ENCODE data around the gene PCBD1.

Gene PCBD1

DNA sequence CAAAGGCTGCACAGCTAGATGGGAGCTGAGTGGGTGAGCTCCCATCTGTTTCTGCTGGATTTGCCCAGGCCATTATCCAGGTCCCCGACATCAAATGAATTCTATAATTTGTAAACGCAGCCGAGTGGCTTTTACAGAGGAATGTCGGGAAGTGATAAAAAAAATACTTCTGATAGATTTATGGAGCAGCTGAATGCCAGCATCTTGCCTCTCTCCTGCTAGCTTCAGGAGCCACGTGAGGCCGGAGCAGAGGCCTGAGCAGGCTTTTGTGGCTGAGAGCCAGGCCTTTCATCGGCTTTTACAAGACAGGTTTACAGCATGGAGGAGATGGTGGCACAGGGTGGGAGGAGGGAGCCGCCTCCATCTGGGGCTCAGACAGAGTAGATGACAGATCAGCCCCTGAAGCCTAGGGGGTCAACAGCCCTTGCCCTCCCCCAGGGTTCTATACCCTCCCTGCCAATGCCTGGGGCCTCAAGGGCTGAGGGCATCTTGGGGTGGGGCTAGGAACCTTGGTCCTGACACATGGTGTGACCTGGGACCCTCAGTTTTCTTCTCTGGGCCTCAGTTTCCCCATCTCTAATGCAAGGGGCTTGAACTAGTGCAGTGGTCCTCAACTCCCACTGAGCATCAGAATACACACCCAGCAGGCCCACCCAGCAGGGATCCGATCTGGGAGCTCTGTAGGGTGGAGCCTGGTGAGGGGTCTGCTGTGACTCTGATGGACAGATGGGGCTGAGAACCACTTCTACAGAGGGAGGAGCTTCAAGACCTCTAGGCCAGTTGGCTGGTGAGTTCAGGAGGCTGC lies 44.2 kb upstream of the PCBD1 start:
- DNase-seq (ENCODE audit: insufficient read length, low spot score), result no peak
- TF ChIP-seq, protein P1, sequence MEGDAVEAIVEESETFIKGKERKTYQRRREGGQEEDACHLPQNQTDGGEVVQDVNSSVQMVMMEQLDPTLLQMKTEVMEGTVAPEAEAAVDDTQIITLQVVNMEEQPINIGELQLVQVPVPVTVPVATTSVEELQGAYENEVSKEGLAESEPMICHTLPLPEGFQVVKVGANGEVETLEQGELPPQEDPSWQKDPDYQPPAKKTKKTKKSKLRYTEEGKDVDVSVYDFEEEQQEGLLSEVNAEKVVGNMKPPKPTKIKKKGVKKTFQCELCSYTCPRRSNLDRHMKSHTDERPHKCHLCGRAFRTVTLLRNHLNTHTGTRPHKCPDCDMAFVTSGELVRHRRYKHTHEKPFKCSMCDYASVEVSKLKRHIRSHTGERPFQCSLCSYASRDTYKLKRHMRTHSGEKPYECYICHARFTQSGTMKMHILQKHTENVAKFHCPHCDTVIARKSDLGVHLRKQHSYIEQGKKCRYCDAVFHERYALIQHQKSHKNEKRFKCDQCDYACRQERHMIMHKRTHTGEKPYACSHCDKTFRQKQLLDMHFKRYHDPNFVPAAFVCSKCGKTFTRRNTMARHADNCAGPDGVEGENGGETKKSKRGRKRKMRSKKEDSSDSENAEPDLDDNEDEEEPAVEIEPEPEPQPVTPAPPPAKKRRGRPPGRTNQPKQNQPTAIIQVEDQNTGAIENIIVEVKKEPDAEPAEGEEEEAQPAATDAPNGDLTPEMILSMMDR (IDR thresholded peaks at IDR 0.05; ENCODE audit: insufficient read depth, missing control alignments), result no peak
- FAIRE-seq, result no peak

DNA sequence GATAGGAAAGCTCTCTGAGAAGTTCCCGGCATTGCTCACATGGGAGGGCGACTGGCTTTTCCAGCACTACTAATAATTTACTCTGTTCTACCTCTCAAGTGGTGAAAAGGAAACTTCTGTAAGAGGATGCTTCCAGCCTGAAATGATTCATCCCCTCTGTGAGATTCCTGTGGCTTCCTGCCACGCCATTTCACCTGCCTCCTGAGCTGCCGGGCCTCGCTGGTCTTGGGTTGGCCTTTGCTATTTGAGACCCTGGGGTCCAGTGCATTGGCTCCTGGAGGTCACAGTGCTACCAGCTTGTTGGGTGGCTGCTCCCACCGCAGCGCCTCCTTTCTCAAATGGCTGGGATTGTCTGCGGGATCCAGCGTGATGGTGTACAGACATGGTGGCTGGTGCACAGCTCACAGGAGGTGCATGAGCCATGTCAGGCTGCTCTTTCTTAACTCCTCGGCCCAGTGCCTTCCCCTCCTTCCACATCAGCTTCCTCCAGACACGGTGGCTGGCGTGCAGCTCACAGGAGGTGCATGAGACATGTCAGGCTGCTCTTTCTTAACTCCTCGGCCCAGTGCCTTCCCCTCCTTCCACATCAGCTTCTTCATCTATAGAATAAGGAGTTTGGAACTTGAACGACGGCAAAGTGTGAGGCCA lies 42.9 kb upstream of the PCBD1 start:
- no peak for DNase-seq (ENCODE audit: insufficient read length, low spot score)

DNA sequence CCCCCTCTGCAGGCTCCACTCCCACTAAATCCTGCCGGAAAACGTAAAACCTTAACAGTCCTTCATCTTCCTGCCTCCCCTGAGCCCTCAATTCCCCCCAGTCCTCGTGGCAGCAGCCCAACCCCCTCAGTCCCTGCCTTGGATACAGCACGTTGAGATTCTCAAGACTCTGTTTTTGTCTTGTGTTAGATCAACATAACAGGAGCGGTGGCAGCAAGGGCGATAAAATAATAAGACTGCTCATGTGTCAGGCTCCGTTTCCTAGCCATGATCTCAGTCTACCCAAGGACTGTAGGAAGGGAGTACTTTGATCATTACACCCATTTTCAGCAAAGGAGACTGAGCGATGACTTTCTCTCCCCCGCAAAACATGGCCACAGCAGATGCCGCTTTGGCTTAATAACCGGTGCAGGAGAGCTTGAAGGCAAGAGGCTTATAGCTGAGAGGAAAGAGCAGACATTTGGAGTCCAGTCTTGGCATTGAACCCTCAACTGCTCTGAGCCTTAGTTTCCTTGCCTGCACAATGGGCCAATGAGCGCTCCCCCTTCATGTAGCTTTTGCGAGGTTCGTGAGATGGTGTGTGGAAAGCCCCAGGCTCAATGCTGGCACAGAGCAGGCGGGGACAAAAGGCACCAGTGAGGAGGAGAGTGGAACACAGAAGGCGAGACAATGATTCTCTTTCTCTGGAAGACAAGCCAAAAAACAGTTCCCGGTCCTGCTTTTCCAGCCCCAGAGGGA lies 42.1 kb upstream of the PCBD1 start:
- TF ChIP-seq, protein P1 (IDR thresholded peaks at IDR 0.05; ENCODE audit: insufficient read depth, missing control alignments), result no peak

More for the DNA sequence above, 42.9 kb upstream of the PCBD1 start:
- TF ChIP-seq, protein P1 (IDR thresholded peaks at IDR 0.05; ENCODE audit: insufficient read depth, missing control alignments), result no peak
- no peak for FAIRE-seq

DNA sequence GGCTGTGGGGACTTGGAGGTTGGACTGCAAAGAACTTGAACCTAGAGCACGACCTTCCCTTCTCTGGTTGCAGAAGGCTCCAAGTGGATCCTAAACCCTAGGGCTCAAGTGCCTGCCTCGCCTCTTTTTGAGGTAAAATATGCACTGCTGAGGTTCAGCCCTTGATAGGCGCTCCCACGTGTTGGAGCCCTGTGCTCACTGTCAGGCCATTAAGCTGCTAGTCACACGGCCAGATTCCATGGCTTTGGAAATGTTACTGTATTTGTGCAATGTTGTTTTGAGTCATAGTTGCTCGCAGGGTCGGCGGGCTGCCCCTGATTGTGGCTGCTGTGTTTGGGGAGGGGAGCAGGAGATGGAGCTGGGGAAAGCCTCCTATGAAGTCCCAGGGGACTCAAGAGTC lies 39.8 kb upstream of the PCBD1 start:
- no peak for DNase-seq (ENCODE audit: insufficient read length, low spot score)
- no peak for FAIRE-seq
- TF ChIP-seq, protein P1 (IDR thresholded peaks at IDR 0.05; ENCODE audit: insufficient read depth, missing control alignments), result no peak

More for the DNA sequence above, 42.1 kb upstream of the PCBD1 start:
- DNase-seq (ENCODE audit: insufficient read length, low spot score), result no peak
- FAIRE-seq, result no peak

DNA sequence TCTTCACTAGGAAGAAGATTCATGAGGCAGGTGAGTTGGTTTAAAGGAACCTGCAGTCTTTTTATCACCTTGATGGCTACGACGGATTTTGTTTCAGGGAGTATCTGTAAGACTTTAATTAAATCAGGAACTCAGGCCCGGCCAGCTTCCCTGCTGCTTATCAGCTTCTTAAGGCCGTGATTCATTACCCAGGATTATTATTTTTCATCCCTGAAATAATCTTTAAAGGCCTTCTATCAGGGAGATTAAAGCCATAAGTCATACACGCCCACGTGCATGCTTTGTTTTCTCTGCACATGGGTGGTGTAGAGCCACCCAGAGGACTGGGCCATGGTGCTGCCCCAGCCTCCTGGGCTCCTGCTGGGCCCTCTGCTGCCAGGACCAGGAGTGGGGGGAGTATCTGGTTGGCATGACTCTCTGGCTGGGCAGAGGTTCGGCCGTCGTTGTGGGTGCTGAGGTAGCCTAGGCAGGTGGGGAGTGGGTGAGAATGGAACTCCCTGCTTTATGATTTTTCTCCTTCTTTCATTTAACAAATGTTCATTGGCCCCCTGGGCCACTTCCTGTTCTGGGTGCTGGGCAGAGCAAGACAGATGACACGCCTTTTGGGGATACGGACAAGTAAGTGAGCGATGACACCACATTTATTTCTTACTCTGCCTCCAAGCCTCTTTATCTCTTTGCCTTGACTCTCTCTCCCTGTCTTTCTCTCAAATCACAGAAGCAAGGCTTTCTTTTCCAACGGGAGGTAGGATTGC lies 39.0 kb upstream of the PCBD1 start:
- DNase-seq (ENCODE audit: insufficient read length, low spot score) (peak; percentile 94), FAIRE-seq (peak; percentile 93)
- TF ChIP-seq, protein P1 (IDR thresholded peaks at IDR 0.05; ENCODE audit: insufficient read depth, missing control alignments), result peak; percentile 1

DNA sequence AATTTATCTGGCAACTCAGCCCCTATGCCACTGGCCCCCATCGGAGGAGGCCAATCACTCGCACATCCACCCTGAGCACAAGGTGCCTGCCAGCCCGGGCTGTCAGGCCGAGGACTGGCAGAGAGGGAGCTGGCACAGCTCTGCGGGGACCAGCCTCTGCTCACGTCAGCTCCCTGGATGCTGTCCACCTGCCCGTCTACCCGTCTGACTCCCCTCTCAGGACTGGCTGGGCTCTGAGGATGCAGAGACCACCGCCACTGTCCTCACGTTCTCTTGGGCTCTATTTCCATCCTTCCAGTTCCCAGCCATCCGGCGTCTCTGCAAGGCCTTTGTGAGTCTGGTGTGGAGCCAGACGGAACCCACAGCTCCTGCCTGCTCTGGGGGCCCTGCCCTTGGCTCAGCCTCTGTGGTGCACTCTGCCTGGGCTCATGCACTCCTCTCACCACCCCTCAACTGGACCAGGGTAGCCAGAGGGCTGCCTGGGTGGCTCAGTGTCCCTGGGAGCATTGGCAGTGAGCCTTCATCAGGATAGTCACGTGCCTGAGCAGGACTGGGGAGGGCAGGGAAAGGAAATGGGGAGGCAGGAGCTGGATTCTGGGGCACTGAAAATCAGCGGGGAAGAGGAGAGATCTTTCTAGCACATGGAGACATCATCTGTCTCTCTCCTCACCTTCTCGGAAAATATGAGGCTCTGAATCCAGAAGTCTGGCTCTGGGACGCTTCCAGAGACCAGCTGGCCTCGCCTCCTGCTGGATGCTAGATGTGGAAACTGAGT lies 38.0 kb upstream of the PCBD1 start:
- FAIRE-seq (no peak), DNase-seq (ENCODE audit: insufficient read length, low spot score) (no peak)
- TF ChIP-seq, protein P1 (IDR thresholded peaks at IDR 0.05; ENCODE audit: insufficient read depth, missing control alignments), result no peak

All from D721Med (cell line).